GM18502 (cell line): ENCODE data around the gene LTN1.

Experiments used
- ATAC-seq: cut with Tn5 transposase; IDR thresholded peaks from one replicate; pipeline ENCODE4 v1.9.1; 2021; ENCODE audit warnings: mild to moderate bottlenecking; ENCODE audit not compliant: unreplicated experiment, poor library complexity

LTN1 gene

DNA sequence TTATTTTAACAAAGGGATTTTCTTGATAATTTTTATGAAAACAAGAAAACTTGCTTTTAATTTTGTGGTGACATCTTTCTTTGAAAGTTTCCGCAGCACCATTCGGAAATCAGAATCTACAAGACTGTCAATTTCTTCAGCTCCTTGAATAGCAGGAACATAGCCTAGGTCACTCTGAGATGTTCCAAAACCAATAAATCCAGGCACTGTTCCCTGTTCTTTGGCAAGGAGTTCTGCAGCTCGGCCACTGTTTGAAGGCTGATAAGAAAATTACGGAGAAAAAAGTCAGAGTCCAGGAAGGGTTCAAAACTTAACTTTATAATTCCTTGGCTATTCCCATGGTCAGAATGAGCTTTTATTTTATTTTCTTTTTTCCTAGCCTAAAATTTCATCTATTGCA is 6.0 kb downstream of the LTN1 start:
- ATAC-seq = no peak

DNA sequence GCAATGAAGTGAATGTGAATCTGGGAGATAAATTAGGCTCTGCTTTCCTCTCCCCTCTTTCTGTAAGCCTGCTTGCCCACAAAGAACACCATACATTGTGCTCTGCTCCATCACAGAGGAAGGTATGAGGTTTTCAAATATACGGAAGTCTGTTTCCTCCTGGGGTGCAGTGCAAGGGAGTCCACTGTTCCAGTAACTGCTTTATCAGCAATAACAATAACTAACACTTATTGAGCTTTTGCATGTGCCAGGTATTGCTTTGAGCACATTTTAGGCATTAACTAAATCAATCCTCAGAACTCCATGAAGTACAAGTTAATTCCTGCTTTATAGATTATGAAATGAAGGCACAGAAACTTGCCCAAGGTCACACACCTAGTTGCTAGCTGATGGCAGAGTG is 10.0 kb downstream of the LTN1 start:
- no peak for ATAC-seq

DNA sequence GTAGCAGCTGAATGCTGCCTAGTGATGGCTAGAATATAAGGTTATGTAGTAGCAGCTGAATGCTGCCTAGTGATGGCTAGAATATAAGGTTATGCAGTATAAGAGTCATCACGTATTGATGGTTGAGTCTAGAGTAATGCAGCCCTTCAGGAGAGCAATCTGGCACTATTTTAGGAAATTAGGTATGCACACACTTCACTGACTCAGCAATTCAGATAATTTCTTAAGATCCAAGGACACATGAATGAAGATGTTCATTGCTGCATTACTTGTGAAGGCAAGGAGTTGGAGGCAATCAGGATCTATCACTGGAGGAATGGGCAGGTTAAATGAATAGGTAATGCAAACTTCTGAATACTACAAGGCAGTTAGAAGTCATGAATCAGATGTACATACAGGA is 13.6 kb downstream of the LTN1 start:
- ATAC-seq = no peak

DNA sequence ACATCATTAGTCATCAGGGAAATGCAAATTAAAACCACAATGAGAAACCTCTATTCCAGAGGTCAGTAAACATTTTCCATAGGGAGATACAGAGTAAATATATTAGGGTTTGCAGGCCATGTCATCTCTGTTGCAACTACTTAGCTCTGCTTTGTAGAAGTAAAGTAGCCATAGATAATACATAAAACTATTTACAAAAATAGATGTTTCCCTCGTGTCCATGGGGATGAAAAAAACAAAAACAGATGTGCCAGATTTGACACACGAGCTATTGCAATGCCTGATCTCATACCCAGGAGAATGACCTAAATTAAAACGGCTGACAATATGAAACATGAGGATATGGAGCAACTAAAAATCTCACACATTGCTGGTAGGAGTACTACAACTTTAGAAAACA is 17.3 kb downstream of the LTN1 start:
- no peak for ATAC-seq

DNA sequence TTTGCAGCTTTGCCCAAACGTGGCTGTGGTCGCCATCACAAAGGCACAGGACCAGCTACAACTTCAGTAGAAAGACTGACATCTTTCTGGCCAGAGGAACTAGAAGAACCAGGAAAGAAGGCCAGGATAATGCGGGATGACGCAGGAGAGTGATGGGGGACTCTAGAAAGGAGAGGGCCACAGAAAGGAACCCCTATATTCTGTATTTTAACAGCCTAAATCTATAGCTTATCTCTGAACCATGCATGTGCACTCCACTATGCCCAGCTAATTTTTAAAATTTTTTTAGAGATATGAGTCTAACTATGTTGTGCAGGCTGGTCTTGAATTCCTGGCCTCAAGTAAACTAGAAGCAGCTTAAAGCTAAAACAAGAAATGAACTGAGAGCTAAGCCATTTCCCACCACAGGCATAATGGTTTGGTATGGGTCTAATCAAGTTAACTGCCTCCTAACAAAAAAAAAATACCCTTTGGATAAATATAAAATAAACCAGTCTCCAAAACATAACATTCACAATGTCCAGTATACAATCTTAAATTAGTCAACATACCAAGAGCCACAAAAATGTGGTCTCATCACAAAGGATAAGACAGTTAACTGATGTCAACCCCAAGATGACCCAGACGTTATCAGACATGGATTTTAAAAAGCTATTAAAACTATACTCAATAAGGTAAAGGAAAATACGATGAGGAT is 18.0 kb downstream of the LTN1 start:
- no peak for ATAC-seq

DNA sequence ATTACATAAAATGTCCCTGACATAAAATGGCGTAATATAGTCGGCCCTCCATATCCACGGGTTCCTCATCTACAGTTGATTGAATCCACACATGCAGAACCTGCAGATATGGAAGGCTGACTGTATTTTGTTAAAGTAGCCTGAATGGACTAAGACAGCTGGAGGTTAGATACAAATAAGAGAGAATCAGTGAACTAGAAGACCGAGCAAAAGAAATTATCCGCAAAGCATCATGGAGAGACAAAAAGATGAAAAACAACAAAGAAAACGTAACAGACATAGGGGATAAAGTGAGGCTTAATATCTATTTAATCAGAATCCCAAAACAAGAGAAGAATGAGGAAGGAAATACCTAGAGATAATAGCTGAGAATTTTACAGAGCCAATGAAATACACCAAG is 20.3 kb downstream of the LTN1 start:
- ATAC-seq = no peak

DNA sequence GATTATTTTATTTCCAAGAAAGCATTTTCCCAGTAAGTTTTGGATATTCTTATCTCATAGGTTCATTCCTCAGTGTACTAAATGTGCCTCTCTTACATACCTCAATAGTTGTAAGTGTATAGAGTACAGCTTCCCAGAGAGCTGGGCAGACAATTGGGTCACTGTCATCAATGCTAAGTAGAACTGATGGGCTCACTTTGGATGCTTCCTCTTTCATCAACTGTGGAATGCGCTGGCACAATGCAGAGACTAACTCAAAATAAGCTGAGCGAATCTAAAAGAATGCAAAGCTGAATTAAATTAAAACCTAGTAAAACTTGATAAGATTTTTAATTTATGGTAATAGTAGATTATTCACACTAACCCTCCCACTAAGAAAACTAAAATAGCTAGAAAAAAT is 21.5 kb downstream of the LTN1 start:
- ATAC-seq = no peak

DNA sequence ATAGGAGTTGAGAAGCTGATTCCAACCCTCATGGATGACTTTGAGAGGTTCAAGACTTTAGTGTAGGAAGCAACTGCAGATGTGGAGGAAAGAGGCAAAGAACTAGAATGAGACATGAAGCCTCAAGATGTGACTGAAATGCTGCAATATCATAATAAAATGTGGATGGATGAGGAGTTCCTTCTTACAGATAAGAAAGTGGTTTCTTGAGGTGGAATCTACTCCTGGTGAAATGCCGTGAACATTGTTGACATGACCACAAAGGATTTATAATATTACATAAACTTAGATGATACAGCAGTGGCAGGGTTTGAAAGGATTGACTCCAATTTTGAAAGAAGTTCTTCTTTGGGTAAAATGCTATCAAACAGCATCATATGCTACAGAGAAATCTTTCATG is 28.8 kb downstream of the LTN1 start:
- ATAC-seq = no peak

DNA sequence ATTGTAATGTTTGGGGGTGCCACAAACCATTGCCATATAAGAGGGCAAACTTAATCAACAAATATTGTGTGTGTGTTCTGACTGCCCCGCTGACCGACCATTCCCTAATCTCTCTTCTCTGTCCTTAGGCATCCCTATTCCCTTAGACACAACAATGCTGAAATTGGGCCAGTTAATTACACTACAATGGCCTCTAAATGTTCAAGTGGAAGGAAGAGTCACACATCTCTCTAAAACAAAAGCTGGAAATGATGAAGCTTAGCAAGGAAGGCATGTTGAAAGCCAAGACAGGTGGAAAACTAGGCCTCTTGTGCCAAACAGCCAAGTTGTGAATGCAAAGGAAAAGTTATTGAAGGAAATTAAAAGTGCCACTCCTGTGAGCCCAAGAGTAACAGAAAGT is 30.2 kb downstream of the LTN1 start:
- no peak for ATAC-seq

DNA sequence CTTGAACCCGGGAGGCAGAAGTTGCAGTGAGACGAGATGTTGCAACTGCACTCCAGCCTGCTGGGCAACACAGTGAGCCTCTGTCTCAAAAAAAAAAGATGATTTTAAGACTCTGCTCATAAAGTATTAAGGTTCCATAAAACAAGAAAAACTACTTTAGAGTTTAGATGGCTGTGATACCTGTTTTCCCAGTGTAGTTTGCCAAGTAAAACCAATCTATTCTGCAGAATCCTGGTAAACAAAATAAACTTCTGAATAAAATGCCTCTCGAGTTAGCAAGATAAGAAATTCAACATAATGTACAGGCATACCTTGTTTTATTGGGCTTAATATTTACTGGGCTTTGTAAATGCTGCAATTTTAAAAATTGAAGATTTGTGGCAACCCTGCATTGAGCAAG is 30.8 kb downstream of the LTN1 start:
- ATAC-seq = no peak

DNA sequence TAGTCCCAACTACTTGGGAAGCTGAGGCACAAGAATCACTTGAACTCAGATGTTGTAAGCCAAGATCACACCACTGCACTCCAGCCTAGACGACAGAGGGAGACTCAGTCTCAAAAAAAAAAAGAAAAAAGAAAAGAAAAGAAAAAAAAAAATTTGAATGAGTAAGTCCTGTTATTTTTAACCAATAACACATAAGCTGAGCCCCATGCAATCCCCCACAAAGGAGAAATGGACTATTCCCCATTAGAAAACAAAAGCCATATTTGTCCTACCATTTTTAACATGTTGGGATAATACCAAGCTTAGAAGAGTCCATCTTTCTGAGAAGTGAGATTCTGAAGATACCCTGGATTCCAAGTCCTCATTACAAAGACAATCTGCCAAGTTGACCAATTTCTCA is 32.4 kb downstream of the LTN1 start:
- no peak for ATAC-seq

DNA sequence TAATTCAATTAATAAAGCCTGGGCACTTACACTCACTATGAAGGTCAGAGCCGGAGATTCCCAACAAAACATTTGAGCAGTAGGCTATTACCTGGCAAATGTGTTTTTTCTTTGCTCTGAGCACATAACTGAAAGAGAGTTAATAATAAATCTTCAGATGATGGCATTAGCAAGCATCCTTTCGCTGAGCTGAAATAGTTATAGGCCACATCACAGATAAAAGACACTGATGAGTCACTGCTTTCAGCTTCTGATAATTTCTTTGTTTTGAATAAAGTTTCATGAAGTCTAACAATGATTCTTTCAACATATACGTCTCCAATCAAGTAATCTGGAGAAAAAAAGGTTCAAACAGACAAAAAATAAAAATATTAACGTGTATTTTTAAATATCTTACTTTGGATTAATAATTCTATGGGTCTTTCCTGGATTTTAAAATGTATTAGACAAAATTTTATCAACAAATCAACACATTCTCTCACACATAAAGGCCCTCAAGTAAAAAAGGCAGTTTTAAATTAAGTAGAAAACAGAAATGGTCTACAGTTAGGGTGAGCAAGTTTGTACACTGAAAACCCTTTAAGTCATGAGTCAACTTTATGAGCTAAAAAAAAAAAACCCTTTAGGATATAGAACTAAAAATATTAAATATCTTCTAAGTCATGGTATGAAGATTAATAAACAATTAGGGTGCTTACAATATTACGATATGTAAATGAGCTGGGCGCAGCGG is 33.1 kb downstream of the LTN1 start:
- no peak for ATAC-seq

DNA sequence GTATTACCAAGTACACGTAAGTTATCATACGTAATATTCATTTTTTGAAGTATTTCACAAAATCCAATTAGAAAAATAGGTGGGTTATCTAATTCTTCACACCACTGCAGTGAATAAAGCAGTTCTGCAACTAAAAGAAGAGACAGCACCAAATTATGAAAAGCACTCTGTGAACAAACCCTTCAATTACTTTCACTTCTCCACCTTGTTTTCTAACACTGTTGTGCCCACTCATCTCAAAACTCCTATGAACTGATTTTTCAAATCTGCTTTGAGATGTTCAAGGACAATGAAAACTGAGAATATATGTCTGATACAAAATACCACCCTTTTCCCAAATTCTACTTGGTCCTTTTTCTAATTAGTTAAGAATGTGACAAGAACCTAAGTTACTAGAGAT is 39.4 kb downstream of the LTN1 start:
- peak; percentile 77 for ATAC-seq

DNA sequence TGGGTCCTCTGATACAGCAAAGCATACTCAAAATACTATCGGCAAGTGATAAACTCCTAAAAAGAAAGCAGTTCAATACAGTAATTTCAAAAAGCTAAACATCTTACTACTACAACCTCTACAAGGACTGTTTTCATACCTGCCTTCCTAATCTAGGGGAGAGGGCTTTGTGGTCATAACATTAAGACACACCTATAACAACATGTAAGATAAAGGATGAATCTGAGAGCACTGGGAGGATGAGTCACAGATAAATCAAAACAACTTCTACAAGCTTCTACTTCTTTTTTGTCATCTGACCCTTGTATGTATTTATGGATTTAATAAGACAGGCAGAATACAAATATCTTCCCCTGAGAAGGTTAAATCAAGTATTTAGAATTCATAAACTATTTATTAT is 40.0 kb downstream of the LTN1 start:
- ATAC-seq = no peak

DNA sequence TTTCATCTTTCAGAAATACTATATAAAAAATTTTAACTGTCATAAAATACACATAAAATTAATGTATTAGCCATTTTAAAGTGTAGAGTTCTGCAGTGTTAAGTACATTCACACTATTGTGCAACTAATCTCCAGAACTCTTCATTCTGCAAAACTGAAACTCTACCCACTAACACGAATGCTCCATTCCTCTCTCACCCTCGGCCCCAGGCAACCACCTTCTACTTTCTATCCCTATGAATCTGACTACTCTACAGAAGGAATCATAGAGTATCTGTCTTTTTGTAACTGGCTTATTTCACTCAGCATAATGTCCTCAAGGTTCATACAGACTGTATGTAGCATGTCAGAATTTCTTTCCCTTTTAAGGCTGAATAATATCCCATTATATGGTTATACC is 43.4 kb downstream of the LTN1 start:
- no peak for ATAC-seq

DNA sequence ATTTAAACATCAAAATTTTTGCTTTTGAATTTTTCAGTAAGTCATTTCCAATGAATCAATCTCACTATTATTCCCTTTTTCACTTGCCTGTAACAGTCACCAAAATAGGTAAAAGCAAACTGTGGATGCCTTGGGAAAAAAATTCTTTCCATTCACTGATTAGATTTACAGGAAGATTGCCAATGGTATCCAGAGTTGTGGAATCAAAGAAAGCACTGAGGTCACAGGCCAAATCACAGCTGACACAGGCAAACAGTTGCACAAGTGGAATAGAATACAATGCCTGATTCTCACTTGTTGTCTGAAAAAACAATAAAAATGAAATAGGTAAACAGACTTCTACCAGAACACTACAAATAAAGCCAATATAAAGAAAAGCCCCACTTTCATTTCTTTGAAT is 48.4 kb downstream of the LTN1 start:
- no peak for ATAC-seq

DNA sequence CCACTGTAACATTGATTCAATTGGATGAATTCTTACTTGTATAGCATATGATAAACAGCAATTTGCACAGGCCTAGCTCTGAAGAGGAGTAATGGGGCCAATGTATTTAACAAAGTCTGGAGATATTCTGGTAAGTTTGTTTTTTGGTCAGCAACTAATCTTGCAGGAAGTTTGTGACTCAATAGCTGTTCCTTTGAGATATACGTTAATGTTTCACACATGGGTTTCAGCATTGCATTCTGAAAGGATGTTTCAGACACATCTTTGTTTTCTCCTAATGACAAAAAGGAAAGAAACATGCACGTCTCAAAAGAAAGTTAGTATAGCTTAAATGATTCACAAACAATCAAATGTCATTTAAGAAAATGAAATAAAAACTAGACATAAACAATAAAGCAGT is 49.0 kb downstream of the LTN1 start:
- no peak for ATAC-seq

DNA sequence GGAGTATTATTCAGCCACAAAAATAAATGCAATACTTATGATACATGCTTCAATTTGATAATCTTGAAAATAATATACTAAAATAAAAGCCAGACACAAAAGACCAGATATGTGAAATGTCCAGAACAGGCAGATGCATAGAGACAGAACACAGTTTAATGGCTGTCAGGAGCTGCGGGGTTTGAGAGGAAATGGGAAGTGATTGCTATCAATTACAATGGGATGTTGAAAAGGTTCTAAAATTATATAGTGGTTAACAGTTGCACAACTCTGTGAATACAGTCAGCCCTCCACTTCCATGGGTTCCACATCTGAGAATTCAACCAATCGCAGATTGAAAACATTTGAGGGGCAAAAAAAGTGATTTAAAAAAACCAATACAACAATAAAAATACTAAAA is 54.0 kb downstream of the LTN1 start:
- no peak for ATAC-seq

DNA sequence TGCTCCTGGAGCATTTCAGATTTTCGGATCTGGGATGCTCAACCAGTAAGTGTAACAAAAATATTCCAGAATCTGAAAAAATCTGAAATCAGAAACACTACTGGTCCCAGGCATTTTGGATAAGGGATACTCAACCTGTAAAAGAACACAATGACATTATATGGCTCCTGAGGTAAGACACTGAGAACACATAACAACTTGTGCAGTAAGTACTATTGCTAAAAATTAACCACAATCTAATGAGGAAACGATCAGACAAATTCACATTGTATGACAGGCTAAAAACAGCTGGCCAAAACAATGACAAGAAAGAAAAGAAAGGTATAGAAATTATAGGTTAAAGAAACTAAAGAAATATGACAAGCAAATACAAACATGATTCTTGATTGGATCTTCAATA is 54.9 kb downstream of the LTN1 start:
- ATAC-seq = no peak

DNA sequence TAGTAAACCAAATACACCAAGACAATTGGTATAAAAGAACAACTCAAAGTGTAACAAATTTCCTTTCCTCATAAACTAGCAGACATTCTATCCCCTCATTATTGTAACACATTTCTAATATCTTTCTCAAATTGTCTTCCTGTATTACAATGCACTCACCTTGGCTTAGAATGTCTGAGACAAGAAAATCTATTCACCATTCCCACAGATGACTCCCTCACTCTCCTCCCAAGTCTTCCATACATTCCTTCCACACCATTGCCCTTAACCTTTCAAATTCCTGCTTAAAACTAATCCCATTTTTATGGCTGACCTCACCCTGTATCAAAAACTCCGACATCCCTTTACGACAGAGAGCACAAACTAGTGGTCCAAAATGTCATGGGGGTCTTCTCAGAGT is 56.0 kb downstream of the LTN1 start:
- ATAC-seq = no peak

DNA sequence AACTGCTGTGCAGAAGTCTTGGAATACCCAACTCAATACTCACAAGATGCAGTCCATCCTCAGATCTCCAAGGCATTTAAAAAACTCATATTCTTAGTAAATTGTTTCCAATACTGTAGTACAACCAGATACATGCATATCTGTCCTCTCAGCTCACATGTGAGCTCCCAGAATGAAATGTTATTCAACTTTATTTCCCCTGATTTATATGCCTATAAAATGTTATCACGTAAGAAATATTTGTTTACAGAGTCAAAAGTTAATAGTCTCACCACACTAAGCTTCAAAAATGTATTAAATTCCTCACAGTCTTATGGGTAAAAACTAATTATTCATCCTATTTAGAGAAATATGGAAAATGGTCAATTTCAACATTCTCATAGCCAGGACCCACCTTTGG is 56.6 kb downstream of the LTN1 start:
- ATAC-seq = no peak

DNA sequence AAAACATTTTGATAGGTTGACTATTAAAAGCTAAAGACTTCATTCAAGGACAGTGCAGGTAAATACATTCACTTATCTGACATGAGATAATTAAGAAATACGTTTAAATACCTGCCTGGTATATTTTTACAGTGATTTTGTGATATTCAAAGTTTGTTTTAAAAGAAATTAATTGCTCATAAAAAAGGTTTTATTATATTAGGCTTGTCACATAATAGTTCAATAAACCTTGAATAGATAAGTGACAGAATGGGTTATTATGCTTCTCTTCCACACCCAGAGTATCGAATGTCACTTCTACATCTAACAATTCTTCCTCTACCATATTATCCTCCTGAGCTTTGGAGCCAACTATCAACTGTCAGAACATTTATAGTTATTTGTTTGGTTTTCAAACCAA is 60.0 kb downstream of the LTN1 start:
- ATAC-seq = no peak
